ENCODE data around the gene ACKR2.
A peak's percentile ranks its signal among the peaks of the same experiment; 100 is the strongest.

The ACKR2 gene

GRCh38 chr3:42830437-42831320, 21.4 kb downstream of the ACKR2 start:
- DNase-seq (ENCODE audit: low read depth), result peak; percentile 70

DNA sequence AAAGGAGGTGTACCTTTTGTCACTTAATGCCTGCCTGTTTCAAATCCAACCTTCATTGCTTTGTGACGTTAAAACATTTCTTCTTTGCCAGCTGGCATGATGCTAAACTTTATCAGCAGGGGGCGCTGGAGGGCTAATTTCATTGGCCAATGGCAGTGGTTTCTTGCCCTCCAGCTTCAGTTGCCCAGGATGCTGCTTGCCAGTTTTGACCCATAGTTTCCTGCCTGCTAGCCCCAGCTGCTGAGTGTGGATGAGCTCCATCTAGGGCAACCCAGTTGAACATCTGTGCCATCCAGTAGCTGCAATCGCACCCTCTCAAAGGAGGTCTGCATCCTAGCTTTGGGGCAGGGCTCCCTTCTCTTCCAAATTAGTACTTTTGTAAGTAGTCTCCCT, 22.1 kb downstream of the ACKR2 start:
- DNase-seq (ENCODE audit: low read depth), result peak; percentile 54

- peak; percentile 81 for DNase-seq (ENCODE audit: low read depth)
These were observed 27.2 kb downstream of the ACKR2 start for GRCh38 chr3:42836150-42837123.

DNA sequence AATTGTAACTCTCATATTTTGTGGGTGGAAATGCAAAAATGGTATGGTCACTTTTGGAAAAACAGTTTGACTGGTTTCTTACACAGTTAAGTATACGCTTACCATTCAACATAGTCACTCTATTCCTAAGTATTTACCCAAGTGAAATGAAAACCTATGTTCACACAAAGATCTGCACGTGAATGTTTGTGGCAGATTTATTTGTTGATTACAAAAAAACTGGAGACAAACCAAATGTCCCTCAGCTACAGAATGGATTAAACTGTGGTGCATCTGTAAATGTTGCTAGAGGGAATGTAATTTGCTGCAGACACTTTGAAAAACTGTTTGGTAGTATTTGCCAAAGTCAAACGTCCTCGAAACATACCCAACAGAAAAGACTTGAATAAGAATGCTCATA, 29.3 kb downstream of the ACKR2 start:
- DNase-seq (ENCODE audit: low read depth), result no peak

- DNase-seq (ENCODE audit: low read depth), result no peak
These were observed 30.4 kb downstream of the ACKR2 start for GRCh38 chr3:42839616-42840015.

DNA sequence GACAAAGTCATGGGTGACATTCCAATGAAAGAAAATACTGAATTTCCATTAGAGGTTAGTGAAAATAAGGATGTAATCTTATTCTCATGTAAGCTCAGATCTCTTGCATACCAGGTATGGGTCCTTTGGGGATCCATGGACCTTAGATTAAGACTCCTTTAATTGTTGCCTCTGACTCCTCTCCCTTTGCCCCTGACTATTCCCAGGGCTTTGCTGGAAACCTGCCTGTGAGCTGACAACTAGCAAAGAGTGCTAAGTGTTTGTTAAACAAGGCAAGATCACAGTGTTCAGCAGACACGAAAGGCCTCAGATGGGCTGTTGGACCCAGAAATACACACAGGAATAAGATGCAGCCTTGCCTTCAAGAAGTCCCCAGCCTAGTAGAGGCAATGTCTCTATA, 32.1 kb downstream of the ACKR2 start:
- no peak for DNase-seq (ENCODE audit: low read depth)

DNA sequence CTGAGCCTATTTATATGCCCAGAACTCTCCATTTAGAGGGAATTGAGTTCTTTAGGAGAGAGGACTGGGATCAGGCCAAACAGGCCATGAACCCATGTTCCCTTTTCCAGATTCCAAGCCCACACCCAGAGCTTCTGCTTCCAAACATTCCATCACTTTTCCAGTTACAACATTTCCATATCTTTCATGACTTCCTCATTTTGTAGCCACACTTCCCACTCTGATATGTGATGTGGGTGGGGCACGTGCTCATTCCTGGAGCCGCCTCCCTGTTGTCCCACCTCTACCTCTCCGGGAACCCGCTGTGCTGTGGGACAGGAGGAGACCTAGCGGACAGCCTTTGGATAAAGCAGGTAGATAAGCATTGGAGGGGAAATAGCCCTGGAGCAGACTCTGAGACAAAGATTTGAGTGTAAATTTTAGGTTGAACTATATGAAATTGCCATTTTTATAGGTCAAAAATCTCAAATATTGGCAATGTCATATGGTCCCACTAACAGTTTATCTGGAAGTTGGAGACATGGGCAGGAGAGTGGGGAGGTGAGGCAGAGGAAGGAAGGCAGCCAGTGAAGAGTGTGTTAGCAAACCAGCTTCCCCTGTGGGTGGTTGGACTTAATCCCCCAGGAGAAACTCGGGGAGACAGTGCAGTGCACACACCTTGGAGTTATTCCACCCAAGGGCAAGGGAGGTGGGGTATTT, 34.6 kb downstream of the ACKR2 start:
- no peak for DNase-seq (ENCODE audit: low read depth)

- DNase-seq (ENCODE audit: low read depth), result no peak
These were observed 35.1 kb downstream of the ACKR2 start for GRCh38 chr3:42844412-42844713.

DNA sequence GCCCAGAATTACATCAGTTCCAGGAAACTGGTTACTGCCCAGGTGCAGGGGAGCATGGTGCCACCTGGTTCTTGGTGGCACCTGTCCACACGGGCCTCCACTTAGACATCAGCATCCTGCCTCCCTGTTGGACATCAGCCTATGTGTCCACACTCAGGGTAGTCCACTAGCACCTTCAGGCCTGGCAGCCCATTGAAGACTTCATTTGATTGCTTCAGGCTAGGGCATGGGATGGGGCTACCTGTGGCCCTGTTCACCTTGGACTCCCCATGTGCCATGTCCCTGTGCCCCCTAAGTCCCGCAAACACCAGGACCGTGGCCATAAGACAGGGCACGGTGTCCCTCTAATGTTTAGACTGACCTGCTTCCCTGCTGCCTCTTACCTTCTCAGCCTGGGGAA, 35.6 kb downstream of the ACKR2 start:
- DNase-seq (ENCODE audit: low read depth), result no peak

DNA sequence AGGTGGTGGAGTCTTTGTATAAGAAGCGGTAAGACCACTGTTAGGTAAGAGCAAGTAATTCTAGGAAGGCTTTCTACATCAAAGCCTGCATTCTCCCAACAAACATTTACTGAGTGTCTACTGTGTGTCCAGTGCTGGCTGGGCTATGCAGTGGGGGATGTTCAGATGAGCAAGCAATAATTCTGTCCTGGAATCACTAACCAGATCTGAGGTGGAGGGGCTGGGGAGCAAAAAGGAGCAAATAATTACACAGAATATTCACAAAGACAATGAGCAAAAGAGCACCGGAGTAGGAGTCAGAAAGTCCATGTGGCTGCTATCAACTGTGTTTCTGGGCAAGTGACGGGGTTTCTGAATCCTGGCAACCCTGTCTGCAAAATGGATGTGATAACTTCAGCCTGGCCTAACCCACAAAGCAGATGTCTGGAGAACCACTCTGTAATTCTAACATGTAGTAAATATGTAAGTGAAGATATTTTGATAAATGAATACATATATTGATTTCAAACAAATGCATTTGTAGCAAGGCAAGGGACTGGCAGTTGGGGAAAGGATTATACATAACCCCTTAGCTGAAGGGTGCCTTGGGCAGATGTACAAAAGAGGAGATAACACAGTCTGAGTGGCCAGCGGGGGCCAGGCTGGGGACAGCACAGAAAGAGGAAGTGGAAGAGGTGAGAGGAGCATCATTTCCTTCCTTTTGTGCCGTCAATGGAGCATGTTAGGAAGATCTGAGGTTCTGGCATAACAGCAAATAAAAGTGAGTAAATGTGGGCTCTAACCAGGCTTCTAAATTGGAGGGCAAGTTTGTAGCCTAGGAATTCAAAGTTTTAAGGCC, 37.7 kb downstream of the ACKR2 start:
- peak; percentile 43 for DNase-seq (ENCODE audit: low read depth)

DNA sequence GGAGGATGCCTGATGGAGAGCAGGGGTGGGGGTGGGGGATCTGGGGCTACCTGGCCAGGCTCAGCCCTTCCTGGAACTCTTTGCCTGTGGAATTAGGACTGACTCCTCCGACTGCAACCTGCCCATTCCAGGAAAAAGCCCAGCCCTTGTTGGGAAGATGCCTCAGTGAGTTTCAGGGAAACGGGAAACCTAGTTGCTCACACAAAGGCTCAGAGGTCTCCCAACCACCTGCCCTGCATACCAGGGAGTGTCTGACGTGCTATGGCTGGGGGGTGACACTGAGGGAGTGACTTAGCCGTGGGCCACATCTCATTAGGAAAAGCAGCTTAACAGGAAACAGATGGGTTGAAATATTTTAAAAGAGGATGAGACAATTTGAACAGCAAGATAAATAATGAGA, 38.5 kb downstream of the ACKR2 start:
- DNase-seq (ENCODE audit: low read depth), result no peak

GRCh38 chr3:42849017-42849416, 39.8 kb downstream of the ACKR2 start:
- no peak for DNase-seq (ENCODE audit: low read depth)

DNA sequence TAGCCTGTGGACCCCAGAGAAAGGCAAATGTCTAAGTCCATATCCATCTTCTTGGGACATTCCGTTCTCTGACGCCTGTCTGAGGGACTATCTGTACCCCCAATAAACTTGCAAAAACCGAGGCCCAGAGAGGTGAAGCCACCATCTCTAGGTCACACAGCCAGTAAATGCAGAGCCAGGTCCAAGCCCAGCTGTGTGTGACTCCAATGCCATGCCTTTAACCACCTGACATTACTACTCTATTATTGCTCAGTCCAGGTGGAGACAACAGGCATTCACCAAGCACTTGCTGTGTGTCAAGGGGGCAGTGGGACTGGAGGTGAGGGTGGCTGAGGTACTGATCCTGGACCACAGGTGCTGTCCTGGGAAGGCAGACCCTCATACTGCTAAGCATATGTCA, 41.0 kb downstream of the ACKR2 start:
- no peak for DNase-seq (ENCODE audit: low read depth)

DNA sequence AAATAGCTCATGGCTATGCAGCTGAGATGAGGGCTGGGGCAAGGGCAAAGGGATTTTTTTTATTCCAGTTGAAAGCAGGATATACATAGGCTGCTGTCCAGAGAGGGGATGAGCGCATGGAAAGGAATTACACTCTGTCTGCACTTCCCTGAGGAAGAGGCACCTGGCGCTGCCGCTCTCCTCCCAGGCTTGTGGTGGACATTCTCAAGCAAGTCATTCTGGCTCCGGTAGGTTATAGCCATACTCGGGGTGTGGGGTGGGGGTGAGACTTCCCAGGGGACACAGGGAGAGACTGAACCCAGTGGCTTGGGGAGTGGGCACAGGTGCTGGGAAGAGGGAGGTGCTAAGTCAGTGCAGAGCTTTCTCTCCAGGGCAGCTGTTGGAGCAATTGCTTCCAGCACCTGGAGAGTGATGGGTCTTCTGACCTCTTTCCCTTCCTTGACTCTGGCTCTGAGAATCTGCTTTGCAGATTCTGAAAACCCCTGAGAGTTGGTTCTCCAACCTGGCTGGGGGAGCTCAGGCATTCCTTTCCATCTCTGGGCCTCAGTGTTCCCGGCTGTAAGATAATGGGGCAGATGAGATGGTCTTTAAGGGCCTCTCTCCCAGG, 42.1 kb downstream of the ACKR2 start:
- no peak for DNase-seq (ENCODE audit: low read depth)

DNA sequence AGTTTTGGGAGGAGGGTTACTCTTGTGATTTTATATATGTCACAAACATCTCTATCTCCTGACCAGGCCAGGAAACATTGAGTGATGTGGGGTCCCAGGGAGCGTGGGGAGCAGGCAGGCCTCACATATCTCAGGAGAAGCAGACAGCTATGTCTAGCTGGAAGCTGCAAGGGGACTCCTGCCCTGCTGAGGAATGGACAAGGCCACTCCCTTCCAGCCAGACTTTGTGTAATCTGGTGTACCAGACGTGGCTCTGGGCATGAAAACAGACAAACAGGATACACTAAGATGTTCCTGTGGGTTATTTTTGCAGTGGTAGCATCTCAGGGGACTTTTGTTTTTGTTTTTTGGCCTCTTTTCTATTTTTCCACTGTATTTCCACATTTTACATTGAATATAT, 43.2 kb downstream of the ACKR2 start:
- DNase-seq (ENCODE audit: low read depth), result peak; percentile 59

DNA sequence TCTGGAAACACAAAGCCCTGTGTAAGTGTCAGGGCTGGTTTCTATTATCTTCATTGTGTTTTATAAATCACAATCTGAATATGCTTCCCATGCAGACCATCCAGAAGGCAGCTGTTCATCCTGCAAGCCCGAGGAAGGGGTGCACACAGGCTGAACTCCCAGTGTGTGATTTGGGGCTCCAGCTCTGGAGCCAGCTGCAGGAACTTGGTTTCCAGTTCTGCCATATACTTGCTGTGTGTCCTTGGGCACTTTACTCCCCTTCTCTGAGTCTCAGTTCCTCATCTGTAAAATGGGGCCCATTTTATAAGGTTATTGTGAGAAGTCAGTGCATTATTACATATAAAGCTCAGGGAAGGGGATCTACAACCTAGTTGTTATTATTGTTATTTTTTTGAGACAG, 43.8 kb downstream of the ACKR2 start:
- DNase-seq (ENCODE audit: low read depth), result no peak

GRCh38 chr3:42853739-42854302, 44.6 kb downstream of the ACKR2 start:
- no peak for DNase-seq (ENCODE audit: low read depth)

DNA sequence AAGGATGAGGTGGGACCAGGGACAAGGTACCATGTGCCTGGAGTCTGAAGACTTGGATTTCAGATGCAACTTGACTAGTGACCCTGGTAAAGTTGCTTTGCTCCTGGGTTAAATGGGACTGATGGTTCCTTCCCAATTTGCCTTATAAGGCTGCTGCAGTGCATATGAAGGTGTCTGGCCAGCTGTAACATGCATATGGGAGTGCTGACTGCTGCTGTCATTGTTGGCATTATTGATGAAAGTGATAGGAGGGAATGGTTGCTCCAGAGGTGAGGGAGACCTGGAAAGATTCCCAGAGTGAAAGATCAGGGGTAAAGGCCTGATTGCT, 45.9 kb downstream of the ACKR2 start:
- DNase-seq (ENCODE audit: low read depth), result no peak

DNA sequence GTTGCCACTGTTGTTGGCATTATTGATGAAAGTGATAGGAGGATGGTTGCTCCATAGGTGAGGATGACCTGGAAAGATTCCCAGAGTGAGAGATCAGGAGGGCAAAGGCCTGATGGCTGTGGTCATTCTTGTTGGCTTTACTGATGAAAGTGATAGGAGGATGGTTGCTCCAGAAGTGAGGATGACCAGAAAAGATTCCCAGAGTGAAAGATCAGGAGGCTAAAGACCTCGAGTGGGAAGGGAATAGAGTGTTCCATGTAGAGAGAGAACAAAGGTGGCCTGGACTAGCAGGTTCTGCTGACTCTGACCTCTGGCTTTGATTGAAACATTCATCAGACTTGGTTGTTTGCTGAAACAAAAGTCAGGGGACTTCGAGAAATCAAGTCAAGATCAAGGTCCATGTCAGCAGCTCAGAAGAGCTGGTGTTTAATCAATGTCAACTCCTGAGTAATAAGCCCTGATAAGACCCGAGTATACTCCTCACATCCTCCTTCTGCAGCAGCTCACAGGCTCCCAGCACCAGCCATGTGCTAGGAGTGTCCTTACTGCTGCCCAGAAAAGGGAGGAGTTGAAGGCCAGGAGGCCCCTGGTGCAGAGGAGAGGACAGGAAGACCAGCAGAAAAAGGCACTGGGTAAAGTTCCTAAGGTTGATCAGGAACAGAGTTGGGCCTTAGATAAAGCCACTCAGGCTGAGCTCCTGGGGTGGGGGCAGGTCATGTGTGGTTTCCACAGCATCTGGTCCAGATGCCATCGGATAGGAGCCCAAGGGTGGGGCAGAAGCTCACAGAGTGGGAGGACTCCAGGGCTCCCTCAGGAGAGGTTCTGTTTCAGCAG, 46.5 kb downstream of the ACKR2 start:
- DNase-seq (ENCODE audit: low read depth), result peak; percentile 49

GRCh38 chr3:42856544-42856943, 47.3 kb downstream of the ACKR2 start:
- DNase-seq (ENCODE audit: low read depth), result no peak
